Activated CD4-positive, alpha-beta T cell treated with anti-CD3 and anti-CD28 coated beads for 36 hours (primary cell): ENCODE data around the gene TTLL11. TPM values are rescaled to one million over a fixed set of nuclear protein-coding genes. Genes with fewer than 3 reads are reported as not detected.
"Not testable (repeated sequence)": the region's sequence is repeated elsewhere in the genome, so short reads cannot be mapped to it uniquely, and the experiment has no call there.

Experiments used
- ATAC-seq: fragments of 200-7000 bp; cut with Tn5 transposase; one replicate; pipeline ENCODE4 v1.10.0; 2021; ENCODE audit warnings: mild to moderate bottlenecking, moderate library complexity
- CTCF ChIA-PET: fragments of 350-600 bp; sonication (Branson Sonifier 250); formaldehyde crosslinking; loops from one replicate; lab custom pipeline; 2021; ENCODE audit warnings: antibody characterized with exemption; lab: Charles Lee
- POLR2A ChIA-PET: fragments of 350-600 bp; sonication (Branson Sonifier 250); formaldehyde crosslinking; loops from one replicate; lab custom pipeline; 2021; ENCODE audit warnings: antibody characterized with exemption, inconsistent platforms; lab: Charles Lee
- DNase-seq: peaks from one replicate; pipeline ENCODE4 v3.0.0-alpha.2; 2020
- H3K27ac Mint-ChIP-seq: one replicate; pipeline ENCODE4 v1.8.0; 2021; ENCODE audit warnings: mixed read lengths
- H3K27me3 Mint-ChIP-seq: one replicate; pipeline ENCODE4 v1.8.0; 2021; ENCODE audit warnings: mixed read lengths
- H3K36me3 Mint-ChIP-seq: one replicate; pipeline ENCODE4 v1.8.0; 2021; ENCODE audit warnings: low read depth, mixed read lengths
- H3K4me1 Mint-ChIP-seq: one replicate; pipeline ENCODE4 v1.8.0; 2021; ENCODE audit warnings: mixed read lengths
- H3K4me3 Mint-ChIP-seq: one replicate; pipeline ENCODE4 v1.8.0; 2021; ENCODE audit warnings: mild to moderate bottlenecking, moderate library complexity, mixed read lengths
- H3K9me3 Mint-ChIP-seq: one replicate; pipeline ENCODE4 v1.8.0; 2021; ENCODE audit warnings: low read depth, mixed read lengths
- intact Hi-C, 2 experiments: fragments of 100-400 bp; cut with DNase I in 1 of 2; cut with micrococcal nuclease in 1 of 2; formaldehyde crosslinking; loops; one replicate each; pipeline versions ENCODE4 v1.14.2 to v1.15.1; 2022 to 2024; cut with DNase I, micrococcal nuclease
- total RNA-seq, 2 experiments: library from RNA; stranded (reverse); gene quantifications; one replicate each; pipeline ENCODE4 v1.2.3, GENCODE V29; 2021

The TTLL11 gene
- total RNA-seq, 2 experiments from 2014 or later = 1.3 to 1.8 TPM

DNA sequence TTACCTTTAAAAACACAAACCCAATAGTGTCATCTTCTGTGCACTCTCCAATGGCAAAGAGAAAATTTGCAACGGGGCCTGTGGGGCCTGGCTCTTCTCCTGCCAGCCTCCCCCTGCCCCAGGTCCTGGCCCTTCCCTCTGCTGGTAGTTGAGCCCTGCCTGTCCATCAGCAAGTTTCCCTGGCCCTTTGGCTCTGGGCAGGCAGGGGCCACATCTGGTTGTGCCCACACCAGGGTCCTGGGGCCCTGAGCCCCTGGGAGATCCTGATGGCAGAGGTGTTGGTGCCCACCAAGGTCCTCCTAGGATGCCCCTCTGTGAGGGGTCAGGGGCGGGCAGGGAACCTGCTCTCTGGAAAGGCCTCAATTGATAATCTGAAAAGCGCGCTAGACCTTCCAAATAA is 284.3 kb downstream of the TTLL11 start:
- DNase-seq (no peak), ATAC-seq (no peak)
- no peaks in the 10 kb centered on the region for H3K36me3 Mint-ChIP-seq
- peaks cover 9% of the 10 kb centered on the region for H3K9me3 Mint-ChIP-seq
- no peaks in the 10 kb centered on the region for H3K4me1 Mint-ChIP-seq
- ChIA-PET CTCF (no interaction called here), POLR2A (no interaction called here)
- H3K27me3 Mint-ChIP-seq = peaks cover 3% of the 10 kb centered on the region
- H3K27ac Mint-ChIP-seq = no peak overlapping the region
- no peak overlapping the region for H3K4me3 Mint-ChIP-seq
- intact Hi-C loops = no loop called here

DNA sequence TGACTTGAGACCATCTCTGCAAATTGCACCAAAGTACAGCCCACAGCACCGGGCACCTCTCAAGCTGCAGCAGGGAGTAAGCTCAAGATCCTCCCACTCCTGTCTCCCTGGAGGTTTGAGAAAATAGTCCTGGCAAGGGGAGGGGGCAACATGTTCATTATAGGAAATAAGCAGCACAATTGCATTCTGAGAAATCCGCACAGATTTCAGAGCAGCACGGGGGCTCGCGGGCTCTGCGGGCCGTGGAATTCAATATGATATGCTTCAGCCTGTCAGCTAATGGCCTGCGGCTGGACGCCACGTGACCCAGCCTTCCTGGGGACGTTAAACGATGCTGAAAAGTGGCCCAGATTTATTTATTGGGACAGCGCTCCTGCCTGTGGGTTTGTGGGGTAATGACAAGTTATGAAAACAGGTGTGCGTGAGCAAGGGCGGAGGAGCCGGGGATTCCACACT is 285.3 kb downstream of the TTLL11 start:
- Mint-ChIP-seq H3K27ac (no peak overlapping the region), H3K4me3 (no peak overlapping the region), H3K4me1 (no peaks in the 10 kb centered on the region), H3K9me3 (peaks cover 9% of the 10 kb centered on the region), H3K36me3 (no peaks in the 10 kb centered on the region), H3K27me3 (peaks cover 3% of the 10 kb centered on the region)
- DNase-seq = no peak
- no peak for ATAC-seq
- CTCF ChIA-PET = no interaction called here
- POLR2A ChIA-PET = no interaction called here
- intact Hi-C loops = no loop called here

DNA sequence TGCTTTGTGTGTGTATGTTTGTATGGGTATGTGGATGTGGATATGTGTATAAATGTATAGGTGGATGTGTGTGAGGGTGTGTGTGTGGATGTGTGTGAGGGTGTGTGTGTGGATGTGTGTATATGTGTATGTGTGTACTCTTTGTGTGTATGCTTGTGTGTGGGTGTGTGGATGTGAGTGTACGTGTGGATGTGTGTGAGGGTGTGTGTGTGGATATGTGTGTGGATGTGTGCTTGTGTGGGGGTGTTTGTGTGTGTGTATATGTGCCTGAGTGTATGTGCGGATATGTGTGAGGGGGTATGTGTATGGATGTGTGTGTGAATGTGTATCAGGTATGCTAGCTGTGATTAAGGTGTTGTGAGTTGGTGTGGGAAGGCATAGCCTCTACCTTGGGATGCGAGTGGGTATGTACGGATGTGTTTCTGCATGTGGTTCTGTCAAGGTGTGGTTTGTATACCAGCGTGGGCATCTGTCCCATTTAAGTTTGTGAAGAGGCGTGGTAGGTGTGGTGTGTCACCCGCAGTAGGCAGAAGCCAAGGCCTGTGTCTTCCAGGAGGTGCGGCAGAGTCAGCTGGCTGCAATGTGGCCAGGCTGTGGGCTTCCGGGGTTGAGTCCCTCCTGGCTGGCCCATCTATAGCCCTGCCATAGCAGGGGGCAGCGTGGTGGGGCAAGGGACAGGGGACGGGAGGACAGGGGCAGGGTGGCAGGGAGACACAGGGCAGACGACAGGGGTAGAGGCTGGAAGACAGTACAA is 285.9 kb downstream of the TTLL11 start:
- ChIA-PET POLR2A (no interaction called here), CTCF (no interaction called here)
- intact Hi-C loops = no loop called here
- H3K4me1 Mint-ChIP-seq = no peaks in the 10 kb centered on the region
- H3K27me3 Mint-ChIP-seq = peaks cover 3% of the 10 kb centered on the region
- ATAC-seq (no peak), DNase-seq (no peak)
- no peaks in the 10 kb centered on the region for H3K36me3 Mint-ChIP-seq
- H3K9me3 Mint-ChIP-seq = peaks cover 9% of the 10 kb centered on the region
- H3K4me3 Mint-ChIP-seq = no peak overlapping the region
- H3K27ac Mint-ChIP-seq = no peak overlapping the region

DNA sequence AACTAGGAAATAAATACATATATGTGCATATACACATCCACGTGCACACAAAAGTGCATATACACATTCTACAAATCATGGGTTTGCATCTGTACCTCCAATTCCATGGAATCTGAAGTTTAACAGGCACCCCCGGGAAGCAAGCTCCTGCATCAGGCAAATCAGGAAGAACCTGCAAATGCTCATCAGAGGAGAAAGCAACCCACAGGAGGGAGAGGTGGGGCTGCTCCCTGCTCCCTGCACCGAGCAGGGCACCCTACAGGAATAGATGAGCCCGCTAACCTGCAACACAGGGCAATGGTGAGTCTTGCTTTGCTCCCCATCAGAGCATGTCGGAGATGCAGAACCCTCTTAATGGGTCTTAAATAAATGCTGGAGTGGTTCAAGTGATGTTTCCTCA is 290.4 kb downstream of the TTLL11 start:
- H3K4me3 Mint-ChIP-seq = no peak overlapping the region
- no peaks in the 10 kb centered on the region for H3K4me1 Mint-ChIP-seq
- no peak overlapping the region for H3K27ac Mint-ChIP-seq
- DNase-seq = no peak
- peaks cover 8% of the 10 kb centered on the region for H3K27me3 Mint-ChIP-seq
- H3K36me3 Mint-ChIP-seq = no peaks in the 10 kb centered on the region
- peaks cover 9% of the 10 kb centered on the region for H3K9me3 Mint-ChIP-seq
- no peak for ATAC-seq
- ChIA-PET CTCF (no interaction called here), POLR2A (no interaction called here)
- intact Hi-C loops = no loop called here

DNA sequence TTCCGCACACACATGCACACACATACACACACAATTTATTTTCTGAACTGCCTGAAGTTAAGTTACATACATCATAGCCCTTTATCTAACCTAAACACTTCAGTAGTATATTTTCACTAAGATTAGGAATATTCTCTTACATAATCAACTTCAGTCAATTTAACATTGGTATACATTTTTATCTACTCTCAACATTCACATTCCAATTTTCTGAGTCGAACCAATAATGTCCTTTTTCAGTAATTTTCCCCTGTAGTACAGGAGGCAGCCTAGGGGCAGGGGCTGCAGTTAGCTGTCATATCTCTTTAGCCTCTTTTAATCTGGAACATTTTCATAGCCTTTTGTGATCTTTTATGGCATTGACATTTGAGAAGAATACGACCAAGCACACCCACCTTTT is 291.5 kb downstream of the TTLL11 start:
- no peak overlapping the region for H3K27ac Mint-ChIP-seq
- intact Hi-C loops = no loop called here
- DNase-seq = no peak
- H3K27me3 Mint-ChIP-seq = peaks cover 8% of the 10 kb centered on the region
- H3K4me3 Mint-ChIP-seq = no peak overlapping the region
- ChIA-PET POLR2A (interaction anchor here (0.6 kb wide), 1 partner anchor 51 kb away, joined by 3 read pairs; no protein-coding TSS in a partner anchor), CTCF (interaction anchor here (0.6 kb wide), 1 partner anchor 192 kb away, joined by 3 read pairs; no protein-coding TSS in a partner anchor)
- H3K4me1 Mint-ChIP-seq = no peaks in the 10 kb centered on the region
- ATAC-seq = no peak
- no peaks in the 10 kb centered on the region for H3K36me3 Mint-ChIP-seq
- peaks cover 9% of the 10 kb centered on the region for H3K9me3 Mint-ChIP-seq

DNA sequence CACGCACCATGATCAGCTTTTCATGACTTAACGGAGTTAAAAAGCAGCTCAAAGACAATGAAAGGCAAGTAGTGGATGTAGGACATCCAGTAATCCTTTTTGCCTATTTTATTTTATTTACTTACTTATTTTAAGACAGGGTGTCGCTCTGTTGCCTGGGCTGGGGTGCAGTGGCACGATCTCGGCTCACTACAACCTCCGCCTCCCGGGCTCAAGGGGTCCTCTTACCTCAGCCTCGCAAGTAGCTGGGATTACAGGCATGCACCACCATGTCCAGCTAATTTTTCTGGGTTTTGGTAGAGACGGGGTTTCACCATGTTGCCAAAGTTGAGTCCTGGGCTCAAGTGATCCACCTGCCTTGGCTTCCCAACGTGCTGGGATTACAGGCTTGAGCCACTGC is 292.7 kb downstream of the TTLL11 start:
- CTCF ChIA-PET = no interaction called here
- Mint-ChIP-seq H3K9me3 (peaks cover 9% of the 10 kb centered on the region), H3K36me3 (no peaks in the 10 kb centered on the region), H3K4me3 (no peak overlapping the region), H3K27ac (no peak overlapping the region), H3K4me1 (no peaks in the 10 kb centered on the region), H3K27me3 (peaks cover 8% of the 10 kb centered on the region)
- intact Hi-C loops = no loop called here
- no peak for ATAC-seq
- POLR2A ChIA-PET = no interaction called here
- DNase-seq = no peak

DNA sequence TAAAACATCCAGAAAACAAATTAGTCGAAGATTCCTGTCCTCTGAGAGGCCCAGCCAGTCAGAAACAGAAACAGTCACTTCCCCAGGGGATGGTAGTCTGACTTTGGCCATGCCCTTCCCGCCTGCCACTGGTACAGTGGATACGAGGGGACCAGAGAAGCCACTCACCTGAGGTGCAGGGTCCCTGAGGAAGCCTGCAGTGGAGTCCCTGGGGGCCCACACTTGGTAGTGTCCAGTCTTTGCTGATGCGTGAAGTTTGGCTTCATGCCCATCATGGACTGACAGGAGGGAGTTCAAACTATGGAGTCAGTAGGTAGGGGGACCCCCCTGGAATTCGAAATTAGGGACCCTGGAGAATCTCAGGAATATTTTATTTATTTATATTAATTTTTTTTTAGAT is 294.2 kb downstream of the TTLL11 start:
- POLR2A ChIA-PET = no interaction called here
- peaks cover 5% of the 10 kb centered on the region for H3K27me3 Mint-ChIP-seq
- CTCF ChIA-PET = no interaction called here
- intact Hi-C loops = no loop called here
- no peaks in the 10 kb centered on the region for H3K36me3 Mint-ChIP-seq
- DNase-seq (no peak), ATAC-seq (no peak)
- no peaks in the 10 kb centered on the region for H3K4me1 Mint-ChIP-seq
- H3K9me3 Mint-ChIP-seq = no peaks in the 10 kb centered on the region
- H3K27ac Mint-ChIP-seq = no peak overlapping the region
- H3K4me3 Mint-ChIP-seq = no peak overlapping the region

DNA sequence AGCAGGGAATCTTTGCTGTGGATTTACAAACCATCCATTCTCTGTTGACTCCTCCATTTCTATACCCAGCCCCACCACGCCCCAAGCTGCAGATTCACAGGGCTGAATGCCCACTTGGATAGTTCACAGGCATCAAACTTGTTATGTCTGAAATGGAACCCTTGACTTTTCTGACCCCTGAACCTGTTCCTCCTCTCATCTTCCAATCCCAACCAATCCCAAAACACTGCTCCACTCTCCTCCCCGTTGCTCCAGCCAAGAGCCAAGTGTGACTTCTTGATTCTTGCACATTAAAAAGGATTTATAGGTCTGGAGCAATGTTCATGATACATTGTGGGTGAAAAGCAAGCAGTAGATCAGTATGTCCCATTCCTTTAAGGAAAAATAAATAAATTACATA is 296.0 kb downstream of the TTLL11 start:
- Mint-ChIP-seq H3K4me1 (no peaks in the 10 kb centered on the region), H3K27ac (no peak overlapping the region), H3K9me3 (no peaks in the 10 kb centered on the region), H3K36me3 (no peaks in the 10 kb centered on the region), H3K27me3 (peaks cover 5% of the 10 kb centered on the region), H3K4me3 (no peak overlapping the region)
- ATAC-seq = no peak
- CTCF ChIA-PET = no interaction called here
- no peak for DNase-seq
- intact Hi-C loops = no loop called here
- POLR2A ChIA-PET = no interaction called here

DNA sequence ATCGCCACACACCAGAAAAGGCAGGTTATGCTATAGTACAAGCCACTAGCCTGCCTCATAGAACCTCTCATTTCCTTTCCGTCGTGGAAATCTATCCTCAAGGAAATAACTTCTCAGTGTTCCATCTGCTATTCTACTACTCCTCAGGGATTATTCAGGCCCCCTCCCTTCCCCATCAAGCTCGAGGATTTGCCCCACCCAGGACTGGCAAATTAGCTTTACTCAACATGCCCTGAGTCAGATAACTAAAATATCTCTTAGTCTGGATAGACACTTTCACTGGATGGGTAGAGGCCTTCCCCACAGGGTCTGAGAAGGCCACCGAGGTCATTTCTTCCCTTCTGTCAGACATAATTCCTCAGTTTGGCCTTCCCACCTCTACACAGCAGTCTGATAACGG is 298.8 kb downstream of the TTLL11 start:
- ATAC-seq, H3K27ac Mint-ChIP-seq, intact Hi-C loops, H3K36me3 Mint-ChIP-seq, POLR2A ChIA-PET, H3K27me3 Mint-ChIP-seq, H3K4me1 Mint-ChIP-seq, CTCF ChIA-PET, DNase-seq, H3K4me3 Mint-ChIP-seq, H3K9me3 Mint-ChIP-seq: not testable (repeated sequence)

DNA sequence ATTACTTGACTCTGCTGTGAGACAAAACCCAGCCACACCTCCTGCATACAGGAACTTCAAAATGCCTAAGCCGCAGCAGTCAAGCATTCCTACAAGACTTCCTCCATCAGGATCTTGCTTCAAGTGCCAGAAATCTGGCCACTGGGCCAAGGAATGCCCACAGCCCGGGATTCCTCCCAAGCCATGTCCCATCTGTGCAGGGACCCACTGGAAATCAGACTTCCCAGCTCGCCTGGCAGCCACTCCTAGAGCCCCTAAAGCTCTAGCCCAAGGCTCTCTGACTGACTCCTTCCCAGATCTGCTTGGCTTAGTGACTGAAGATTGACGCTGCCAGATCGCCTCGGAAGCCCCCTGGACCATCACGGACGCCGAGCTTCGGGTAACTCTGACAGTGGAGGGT is 300.6 kb downstream of the TTLL11 start:
- ATAC-seq, POLR2A ChIA-PET, H3K9me3 Mint-ChIP-seq, H3K4me3 Mint-ChIP-seq, H3K36me3 Mint-ChIP-seq, H3K27ac Mint-ChIP-seq, H3K27me3 Mint-ChIP-seq, H3K4me1 Mint-ChIP-seq, DNase-seq, CTCF ChIA-PET, intact Hi-C loops: not testable (repeated sequence)

DNA sequence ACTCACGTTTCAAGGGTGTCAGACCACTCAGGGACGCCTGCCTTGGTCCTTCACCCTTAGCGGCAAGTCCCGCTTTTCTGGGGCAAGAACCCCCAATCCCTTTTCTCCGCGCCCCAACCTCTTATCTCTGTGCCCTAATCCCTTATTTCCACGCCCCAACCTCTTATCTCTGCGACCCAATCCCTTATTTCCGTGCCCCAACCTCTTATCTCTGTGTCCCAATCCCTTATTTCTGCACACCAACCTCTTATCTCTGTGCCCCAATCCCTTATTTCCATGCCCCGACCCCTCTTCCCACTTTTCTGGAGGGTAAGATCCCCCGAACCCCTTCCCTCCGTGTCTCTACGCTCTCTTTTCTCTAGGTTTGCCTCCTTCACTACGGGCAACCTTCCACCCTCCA is 302.3 kb downstream of the TTLL11 start:
- Mint-ChIP-seq H3K36me3 (no peaks in the 10 kb centered on the region), H3K4me3 (no peak overlapping the region), H3K9me3 (no peaks in the 10 kb centered on the region), H3K27ac (no peak overlapping the region), H3K27me3 (no peaks in the 10 kb centered on the region), H3K4me1 (no peaks in the 10 kb centered on the region)
- CTCF ChIA-PET = no interaction called here
- ATAC-seq (no peak), DNase-seq (no peak)
- POLR2A ChIA-PET = no interaction called here
- intact Hi-C loops = no loop called here

DNA sequence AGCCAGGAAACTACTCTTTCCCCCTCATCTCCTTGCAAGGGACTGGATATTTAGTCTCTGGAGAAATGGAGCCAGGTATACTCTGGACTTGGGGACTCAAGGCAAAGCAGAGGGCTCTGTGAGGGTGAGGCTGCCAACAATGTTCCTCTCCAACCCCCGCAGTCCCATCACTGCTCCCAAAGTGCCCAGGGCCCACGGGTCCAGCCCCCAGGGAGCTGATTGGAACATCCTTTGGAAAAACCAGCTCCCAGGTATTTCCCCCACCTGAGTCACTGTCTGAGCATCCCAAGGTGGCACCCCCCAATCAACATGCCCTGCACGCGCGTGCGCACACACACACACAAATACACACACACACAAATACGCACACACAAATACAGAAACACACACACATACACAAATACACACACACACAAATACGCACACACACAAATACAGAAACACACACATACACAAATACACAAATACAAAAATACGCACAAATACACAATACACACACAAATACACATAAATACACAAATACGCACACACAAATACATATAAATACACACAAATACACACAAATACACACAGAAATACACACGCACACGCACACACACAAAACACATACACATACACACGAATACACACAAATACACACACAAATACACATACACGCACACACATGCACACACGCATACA is 304.3 kb downstream of the TTLL11 start:
- H3K36me3 Mint-ChIP-seq = no peaks in the 10 kb centered on the region
- intact Hi-C loops = no loop called here
- CTCF ChIA-PET = no interaction called here
- POLR2A ChIA-PET = no interaction called here
- ATAC-seq = no peak
- peaks cover 6% of the 10 kb centered on the region for H3K4me1 Mint-ChIP-seq
- H3K9me3 Mint-ChIP-seq = no peaks in the 10 kb centered on the region
- no peak for DNase-seq
- H3K27me3 Mint-ChIP-seq = no peaks in the 10 kb centered on the region
- H3K27ac Mint-ChIP-seq = no peak overlapping the region
- H3K4me3 Mint-ChIP-seq = no peak overlapping the region
